ENCODE measurements around the gene FKBP5.
"Not testable (repeated sequence)": the region's sequence is repeated elsewhere in the genome, so short reads cannot be mapped to it uniquely, and the experiment has no call there.

FKBP5 gene

DNA sequence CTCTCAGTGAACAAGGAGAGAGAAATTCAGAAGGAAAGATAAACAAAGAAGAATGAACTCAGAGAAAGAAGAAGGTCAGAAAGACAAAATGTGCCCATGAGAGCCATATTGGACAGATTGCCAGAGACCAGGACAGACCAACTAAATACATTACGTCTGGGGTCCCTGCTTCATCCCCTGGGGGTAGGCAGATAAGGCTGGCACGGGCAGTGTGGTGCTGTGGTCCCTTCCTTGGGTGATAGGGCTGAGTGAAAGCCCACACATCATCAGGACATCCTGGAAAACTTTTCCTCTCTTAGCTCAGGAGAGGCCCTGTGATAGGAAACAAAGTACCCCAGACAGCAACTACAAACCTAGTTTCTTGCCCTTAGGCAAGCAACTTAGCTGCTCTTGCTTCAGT, 34.9 kb upstream of the FKBP5 start:
- DNase-seq, result no peak

DNA sequence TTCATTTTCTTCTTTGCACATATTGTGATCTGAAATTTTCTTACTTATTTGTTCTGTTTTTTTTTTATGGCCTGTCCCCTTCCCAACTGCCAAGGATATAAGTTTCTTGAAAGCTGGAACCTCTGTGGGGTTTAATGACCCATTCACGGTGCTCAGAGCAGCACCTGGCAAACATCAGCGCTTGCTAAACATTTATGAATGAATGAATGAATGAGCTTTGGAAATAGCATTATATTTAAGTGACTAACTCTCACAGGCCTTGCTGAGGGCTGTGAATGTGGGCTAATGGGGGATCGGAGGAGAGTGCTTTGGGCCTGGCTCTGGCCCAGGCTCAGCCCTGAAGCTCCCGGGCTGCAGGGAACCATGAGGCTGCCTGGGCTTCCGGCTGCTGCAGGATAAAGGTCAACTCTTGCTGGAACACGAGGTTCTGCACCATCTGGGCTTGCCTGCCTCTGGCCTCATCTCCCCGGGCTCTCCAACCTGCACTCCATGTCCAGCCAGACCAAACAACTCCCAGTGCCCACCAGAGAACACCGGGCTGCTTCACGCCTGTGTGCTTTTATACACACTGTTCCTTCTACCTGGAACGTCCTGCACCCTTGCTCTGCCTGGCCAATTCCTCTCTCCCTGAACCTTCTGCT, 33.5 kb upstream of the FKBP5 start:
- DNase-seq, result no peak

DNA sequence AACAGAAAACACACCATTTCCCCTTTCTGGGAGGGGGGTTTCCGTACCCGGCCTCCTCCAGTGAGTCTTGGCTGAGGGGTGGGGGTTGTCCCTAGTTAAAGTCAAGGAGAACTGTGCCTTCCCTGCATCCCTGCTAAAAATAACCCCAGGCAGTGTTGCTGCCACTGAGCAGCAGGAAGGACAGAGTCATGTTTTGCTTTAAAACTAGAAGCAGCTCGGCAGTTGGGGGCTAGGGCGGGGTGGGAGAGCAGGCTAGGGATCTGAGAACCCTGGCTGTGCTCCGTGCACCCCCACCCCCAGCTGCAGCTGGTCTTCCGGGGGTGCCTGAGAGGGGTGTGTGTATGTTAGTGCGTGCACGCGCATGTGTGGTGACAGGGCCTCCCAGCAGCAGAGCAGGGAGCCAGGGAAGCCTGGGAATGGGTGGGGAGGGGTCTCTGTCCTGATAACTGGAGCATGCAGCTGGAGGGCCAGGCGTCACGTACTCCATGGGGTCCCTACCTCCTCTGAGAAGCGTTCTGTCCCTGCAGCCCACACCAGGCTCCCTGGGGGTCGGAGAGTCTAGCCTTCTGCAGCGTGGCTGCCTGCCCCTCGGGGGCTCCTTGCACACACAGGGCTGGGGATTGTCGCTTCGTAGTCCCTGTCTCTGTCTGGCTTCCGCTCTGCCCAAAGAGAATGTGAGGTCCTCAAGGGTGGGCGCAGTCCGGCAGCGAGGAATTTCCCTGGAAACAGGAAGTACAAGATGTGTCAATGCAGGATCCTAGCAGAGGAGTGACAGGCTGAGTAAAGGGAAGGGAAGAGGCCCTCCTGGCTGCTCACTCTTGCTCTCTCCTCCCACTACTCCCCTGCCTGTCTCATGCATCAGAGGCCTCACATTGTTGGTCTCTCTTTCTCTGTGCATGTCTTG, 31.4 kb upstream of the FKBP5 start:
- no peak for DNase-seq

DNA sequence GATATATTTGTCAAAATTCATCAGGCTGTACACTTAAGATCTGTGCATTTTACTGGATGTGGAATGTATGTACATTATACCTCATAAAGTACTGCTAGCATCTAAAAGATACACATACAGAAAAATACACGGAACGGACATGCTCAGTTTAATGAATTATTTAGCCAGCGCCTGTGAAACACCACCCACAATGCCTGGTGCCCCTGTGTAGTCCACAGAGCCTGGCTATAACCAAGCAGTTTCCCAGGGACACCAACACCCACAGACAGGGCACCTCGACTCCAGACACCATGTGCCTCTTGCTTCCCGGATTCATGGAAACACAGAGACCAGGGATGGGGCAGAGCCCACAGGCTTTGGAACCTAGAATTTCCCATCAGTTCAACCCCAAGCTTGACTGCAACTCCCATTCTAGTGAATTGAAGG, 30.7 kb upstream of the FKBP5 start:
- DNase-seq, result no peak

DNA sequence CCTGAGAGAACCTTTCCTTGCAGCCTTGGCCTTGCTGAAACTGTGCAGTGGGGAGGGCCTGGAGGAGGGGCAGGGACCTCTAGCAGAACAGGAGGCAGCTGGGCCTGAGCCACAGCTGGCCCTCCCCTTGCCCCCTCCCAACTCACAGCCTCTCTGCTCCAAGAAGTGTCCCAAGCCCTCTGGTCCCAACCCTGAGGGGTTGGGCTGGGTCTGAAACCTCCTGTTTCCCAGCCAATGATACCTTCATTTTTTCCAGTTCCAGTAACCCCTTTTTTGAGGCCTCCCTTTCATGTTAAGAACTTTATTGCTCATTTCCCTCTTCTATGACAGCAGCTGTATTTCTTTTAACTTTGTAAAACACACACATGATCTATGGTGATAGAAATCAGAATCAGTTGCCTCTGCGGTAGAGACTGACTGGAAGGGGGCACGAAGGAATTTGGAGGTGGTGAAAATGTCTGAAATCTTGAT, 30.2 kb upstream of the FKBP5 start:
- DNase-seq, result no peak

DNA sequence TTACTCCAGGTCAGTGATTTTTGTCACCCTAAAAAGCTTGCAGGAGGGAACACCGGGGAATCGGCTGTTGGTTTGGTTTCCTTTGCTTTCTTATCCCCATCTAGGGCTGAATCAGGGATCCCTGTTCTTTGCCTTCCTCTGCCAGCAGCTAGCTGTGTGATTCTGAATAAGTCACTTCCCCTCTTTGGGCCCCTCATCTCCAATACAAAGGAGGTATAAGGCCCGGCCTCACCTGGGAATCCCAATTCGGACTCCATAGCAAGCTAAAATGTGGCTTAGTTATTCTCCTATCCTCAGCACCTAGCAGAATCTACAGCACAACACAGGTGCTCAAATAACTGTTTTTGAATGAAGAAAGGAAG, 29.6 kb upstream of the FKBP5 start:
- no peak for DNase-seq

GRCh38 chr6:35717449-35718374, 29.0 kb upstream of the FKBP5 start:
- DNase-seq, result no peak

DNA sequence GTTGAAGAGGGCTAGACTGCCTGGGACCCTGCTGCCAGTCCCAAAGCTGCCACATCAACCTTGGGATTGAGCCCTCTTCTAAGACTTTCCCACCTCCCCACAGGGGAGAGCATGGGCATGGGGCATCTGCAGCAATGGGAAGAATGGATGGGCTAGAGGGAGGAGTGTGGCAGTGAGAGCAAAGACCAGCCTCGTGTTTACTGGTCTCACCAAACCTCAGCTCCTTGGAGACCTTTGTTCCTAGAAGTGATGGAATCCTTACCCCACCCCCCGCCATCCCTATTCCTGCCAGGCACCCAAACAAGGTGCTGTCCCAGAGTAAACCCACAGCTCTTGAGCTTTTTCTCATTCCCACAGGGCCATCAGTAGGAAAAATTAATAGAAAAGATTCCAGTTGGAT, 28.1 kb upstream of the FKBP5 start:
- no peak for DNase-seq

DNA sequence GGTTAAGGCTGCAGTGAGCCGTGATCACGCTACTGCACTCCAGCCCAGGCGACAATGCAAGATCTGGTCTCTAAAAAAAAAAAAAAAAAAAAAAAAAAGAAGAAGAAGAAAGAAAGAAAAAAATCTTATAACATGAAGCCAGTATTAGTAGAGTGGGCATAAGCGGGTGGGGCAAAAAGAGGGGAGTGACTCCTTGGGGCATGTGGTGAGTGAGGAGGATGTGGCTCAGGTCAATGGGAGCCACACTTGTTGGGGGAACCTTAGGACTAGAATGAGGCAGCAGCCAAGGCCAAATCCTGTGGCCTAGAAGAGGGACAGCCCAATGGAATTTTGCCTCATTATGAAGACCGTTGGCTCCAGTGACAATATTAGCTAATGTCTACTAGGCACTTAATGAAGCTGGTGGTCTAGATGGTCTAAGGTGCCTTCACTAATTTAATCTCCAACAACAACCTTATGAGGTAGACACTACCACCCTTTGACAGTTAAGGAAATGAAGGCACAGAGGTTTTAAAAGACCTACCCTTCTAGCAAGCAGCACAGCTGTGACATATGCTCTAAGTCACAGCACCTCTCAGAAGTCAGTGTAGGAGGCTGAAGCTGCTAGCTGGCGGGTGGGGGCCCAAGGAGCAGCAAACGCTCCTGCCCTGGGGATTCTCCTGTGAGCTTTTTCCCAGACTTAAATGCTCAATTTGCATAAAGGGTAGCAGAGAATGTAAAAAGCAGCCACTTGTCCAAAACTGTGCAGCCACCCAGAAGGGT, 24.5 kb upstream of the FKBP5 start:
- DNase-seq, result no peak

GRCh38 chr6:35711731-35712130, 23.0 kb upstream of the FKBP5 start:
- DNase-seq, result no peak

GRCh38 chr6:35710241-35710847, 21.6 kb upstream of the FKBP5 start:
- no peak for DNase-seq

DNA sequence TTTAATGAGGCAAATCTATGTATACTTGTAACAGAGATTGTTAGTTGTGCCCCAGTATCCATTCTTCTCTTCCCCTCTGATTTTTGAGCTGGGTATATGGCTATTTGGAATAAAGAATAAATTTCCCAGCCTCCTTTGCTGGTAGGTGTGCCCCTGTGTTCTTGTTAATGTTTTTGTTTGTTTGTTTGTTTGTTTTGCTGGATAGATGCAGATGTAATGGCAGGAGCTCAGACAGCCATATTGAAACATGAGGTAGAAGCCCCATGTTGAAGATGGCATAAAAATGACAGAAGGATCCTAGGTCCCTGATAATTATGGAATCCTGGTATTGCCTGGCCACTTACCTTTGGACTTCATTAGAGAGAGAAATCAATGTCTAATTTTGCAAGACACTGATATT, 19.9 kb upstream of the FKBP5 start:
- no peak for DNase-seq

- DNase-seq, result no peak
Observed at GRCh38 chr6:35707714-35708407, 19.1 kb upstream of the FKBP5 start.

DNA sequence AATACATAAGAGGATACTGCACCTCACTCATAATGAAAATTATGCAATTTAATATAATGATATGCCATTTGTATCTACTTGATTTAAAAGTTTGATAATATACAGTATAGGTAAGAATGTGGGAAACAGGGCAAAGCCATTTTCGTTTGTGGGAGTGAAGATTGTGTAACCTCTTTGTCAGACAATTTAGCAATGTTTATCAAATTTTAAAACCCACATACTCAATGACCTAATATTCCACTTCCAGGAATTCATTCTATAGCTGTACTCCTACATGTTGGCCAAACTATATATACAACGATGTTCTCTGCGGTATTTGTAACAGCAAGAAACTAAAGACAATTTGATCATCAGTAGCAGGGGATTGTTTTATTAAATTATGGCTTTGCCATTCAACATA, 17.8 kb upstream of the FKBP5 start:
- DNase-seq, result no peak

DNA sequence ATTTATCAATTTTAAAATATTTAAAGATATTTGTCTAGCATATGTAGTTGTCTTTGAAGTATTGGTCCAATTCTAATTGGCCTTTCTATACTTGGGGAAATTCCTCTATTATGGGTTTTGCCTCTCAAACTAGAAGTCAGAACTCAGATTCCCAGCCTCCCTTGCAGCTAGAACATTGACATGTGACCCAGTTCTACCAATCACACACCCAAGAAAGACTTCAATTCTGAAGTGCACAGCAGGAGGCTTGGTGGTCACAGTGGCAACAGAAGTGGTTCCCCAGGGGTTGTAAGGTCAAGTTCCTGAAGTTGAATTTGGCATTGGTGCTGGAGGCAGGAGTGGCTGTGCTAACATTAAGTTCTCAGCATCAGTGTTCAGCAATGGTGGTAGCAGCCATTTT, 14.8 kb upstream of the FKBP5 start:
- no peak for DNase-seq

DNA sequence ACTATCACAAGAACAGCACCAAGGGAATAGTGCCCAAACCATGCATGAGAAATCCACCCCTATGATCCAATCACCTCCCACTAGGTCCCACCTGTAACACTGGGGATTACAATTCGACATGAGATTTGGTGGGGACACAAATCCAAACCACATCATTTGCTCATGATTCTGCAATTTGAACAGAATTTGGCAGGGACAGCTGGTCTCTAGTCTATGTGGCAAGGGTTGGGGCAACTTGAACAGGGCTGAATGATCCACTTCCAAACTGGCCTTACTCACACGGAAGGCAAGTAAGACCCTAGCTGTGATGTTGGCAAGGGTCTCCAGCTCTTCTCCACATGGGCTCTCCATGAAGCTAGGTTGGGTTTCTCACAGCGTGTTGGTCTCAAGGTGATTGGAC, 10.1 kb upstream of the FKBP5 start:
- no peak for DNase-seq

GRCh38 chr6:35698430-35698829, 9.7 kb upstream of the FKBP5 start:
- DNase-seq, result not testable (repeated sequence)

- DNase-seq, result no peak
Observed at GRCh38 chr6:35694462-35694861, 5.7 kb upstream of the FKBP5 start.

GRCh38 chr6:35691027-35691824, 2.5 kb upstream of the FKBP5 start:
- no peak for DNase-seq

- no peak for DNase-seq
Observed at GRCh38 chr6:35690484-35690883, 1.8 kb upstream of the FKBP5 start.

- DNase-seq, result not testable (repeated sequence)
Observed at GRCh38 chr6:35690006-35690405, 1.3 kb upstream of the FKBP5 start.

Measured in NCI-H446 (cell line).